H1 (cell line): ENCODE data around the gene MEX3B.
A peak's percentile ranks its signal among the peaks of the same experiment; 100 is the strongest.

Source experiments
- CHD2 ChIP-seq: IDR thresholded peaks from 2 replicates; pipeline ENCODE4 v1.6.1; 2012; ENCODE audit warnings: low read length, improper control_type of control experiment
- EP300 ChIP-seq, 2 experiments: IDR thresholded peaks; 1 replicate in 1 of 2; 2 replicates in 1 of 2; pipeline ENCODE4 v1.6.1; 2011 to 2012; ENCODE audit warnings: low read depth in 2 of 2, low read length in 2 of 2, mild to moderate bottlenecking in 2 of 2, borderline replicate concordance in 1 of 2, inconsistent platforms in 1 of 2, moderate library complexity in 1 of 2
- POLR2A ChIP-seq, 2 experiments: IDR thresholded peaks; 1 replicate in 1 of 2; 2 replicates in 1 of 2; pipeline ENCODE4 v1.6.1; 2011; ENCODE audit warnings: low read depth in 2 of 2, low read length in 2 of 2, mild to moderate bottlenecking in 2 of 2; ENCODE audit errors: control extremely low read depth in 1 of 2
- RAD21 ChIP-seq, 2 experiments: IDR thresholded peaks in 1 of 2; conservative IDR thresholded peaks in 1 of 2; 2 replicates each; pipeline ENCODE4 v1.6.1; 2011; ENCODE audit warnings: low read depth in 2 of 2, low read length in 2 of 2, improper control_type of control experiment in 1 of 2, inconsistent platforms in 1 of 2, mild to moderate bottlenecking in 1 of 2, moderate library complexity in 1 of 2
- RBBP5 ChIP-seq: IDR thresholded peaks from 2 replicates; pipeline ENCODE4 v1.7.1; 2012; ENCODE audit warnings: low read depth, mild to moderate bottlenecking, inconsistent platforms, low read length, moderate library complexity, borderline replicate concordance
- SRF ChIP-seq: IDR thresholded peaks from 2 replicates; pipeline ENCODE4 v1.6.1; 2011; ENCODE audit warnings: mild to moderate bottlenecking, low read depth, low read length, moderate library complexity
- TBP ChIP-seq: IDR thresholded peaks from 2 replicates; pipeline ENCODE4 v1.6.1; 2011; ENCODE audit warnings: low read depth, low read length, improper control_type of control experiment
- TF ChIP-seq, protein P1 (sequence below), 3 experiments: IDR thresholded peaks; 1 replicate in 2 of 3; 2 replicates in 1 of 3; pipeline versions ENCODE4 v1.5.1 to v1.6.1; 2011; ENCODE audit warnings: low read length in 3 of 3, mild to moderate bottlenecking in 3 of 3, inconsistent platforms in 2 of 3, low read depth in 1 of 3, moderate library complexity in 1 of 3; ENCODE audit not compliant: insufficient read depth in 1 of 3; ENCODE audit errors: control extremely low read depth in 1 of 3
- TF ChIP-seq, protein P2 (sequence below): IDR thresholded peaks from 2 replicates; pipeline ENCODE4 v1.6.1; 2011; ENCODE audit warnings: low read length, improper control_type of control experiment
- TF ChIP-seq, protein P3 (sequence below): IDR thresholded peaks from 2 replicates; pipeline ENCODE4 v1.6.1; 2011; ENCODE audit warnings: low read depth, mild to moderate bottlenecking, low read length; ENCODE audit not compliant: insufficient read depth

DNA sequence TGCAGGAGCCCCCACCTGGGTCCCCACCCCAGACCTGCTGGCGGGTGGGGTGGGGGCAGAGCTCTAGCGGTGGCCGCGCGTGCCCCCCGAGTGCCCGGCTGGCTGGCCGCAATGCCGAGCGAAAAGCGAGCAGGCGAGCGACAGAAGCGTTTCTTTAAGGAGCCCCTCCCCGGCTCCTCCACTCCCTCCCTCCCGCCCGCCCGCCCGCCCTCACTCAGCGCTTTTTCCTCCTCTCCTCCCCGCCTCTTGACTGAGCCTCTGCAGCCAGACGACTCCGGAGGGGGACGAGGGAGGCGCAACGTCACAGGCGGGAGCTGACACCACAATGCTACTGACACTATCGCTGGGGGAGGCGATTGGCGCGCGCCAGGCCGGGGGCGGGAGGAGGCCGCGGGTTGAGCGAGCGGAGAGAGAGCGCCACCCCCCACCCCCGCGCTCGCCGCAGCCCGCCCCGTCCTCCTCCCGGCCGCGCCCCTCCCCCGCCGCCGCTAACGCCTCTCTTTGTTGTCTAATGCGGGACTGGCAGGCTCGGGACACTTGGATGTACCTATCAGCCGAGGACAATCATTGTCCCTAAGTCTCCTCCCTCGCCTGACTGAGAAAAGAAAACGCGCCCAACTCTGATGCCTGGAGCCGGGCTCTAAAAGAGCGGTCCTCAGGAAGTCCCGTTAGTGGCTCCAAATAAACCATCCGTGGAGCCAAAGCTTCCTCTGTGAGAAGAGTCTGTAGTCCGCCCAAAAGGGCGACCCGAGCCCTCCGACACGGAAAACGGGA is at the start of gene MEX3B:
- TF ChIP-seq, protein P1, sequence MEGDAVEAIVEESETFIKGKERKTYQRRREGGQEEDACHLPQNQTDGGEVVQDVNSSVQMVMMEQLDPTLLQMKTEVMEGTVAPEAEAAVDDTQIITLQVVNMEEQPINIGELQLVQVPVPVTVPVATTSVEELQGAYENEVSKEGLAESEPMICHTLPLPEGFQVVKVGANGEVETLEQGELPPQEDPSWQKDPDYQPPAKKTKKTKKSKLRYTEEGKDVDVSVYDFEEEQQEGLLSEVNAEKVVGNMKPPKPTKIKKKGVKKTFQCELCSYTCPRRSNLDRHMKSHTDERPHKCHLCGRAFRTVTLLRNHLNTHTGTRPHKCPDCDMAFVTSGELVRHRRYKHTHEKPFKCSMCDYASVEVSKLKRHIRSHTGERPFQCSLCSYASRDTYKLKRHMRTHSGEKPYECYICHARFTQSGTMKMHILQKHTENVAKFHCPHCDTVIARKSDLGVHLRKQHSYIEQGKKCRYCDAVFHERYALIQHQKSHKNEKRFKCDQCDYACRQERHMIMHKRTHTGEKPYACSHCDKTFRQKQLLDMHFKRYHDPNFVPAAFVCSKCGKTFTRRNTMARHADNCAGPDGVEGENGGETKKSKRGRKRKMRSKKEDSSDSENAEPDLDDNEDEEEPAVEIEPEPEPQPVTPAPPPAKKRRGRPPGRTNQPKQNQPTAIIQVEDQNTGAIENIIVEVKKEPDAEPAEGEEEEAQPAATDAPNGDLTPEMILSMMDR (IDR thresholded peaks at IDR 0.05; ENCODE audit: control extremely low read depth in 1 of 3, insufficient read depth in 1 of 3, low read depth in 1 of 3, low read length in 3 of 3), result no peak
- TF ChIP-seq RAD21 (IDR thresholded peaks at IDR 0.05 in 1 of 2, conservative IDR thresholded peaks at IDR 0.05 in 1 of 2; ENCODE audit: low read depth in 2 of 2, low read length in 2 of 2) (no peak), POLR2A (IDR thresholded peaks at IDR 0.05; ENCODE audit: control extremely low read depth in 1 of 2, low read depth in 2 of 2, low read length in 2 of 2) (no peak; a peak in 1 of 3 replicates), TBP (peak; percentile 17; the same call in 1 of the 2 replicates), EP300 (IDR thresholded peaks at IDR 0.05; ENCODE audit: borderline replicate concordance in 1 of 2, low read depth in 2 of 2, low read length in 2 of 2) (no peak), CHD2 (no peak), RBBP5 (no peak), SRF (no peak)
- TF ChIP-seq, protein P2, sequence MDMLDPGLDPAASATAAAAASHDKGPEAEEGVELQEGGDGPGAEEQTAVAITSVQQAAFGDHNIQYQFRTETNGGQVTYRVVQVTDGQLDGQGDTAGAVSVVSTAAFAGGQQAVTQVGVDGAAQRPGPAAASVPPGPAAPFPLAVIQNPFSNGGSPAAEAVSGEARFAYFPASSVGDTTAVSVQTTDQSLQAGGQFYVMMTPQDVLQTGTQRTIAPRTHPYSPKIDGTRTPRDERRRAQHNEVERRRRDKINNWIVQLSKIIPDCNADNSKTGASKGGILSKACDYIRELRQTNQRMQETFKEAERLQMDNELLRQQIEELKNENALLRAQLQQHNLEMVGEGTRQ, result no peak
- TF ChIP-seq, protein P3, sequence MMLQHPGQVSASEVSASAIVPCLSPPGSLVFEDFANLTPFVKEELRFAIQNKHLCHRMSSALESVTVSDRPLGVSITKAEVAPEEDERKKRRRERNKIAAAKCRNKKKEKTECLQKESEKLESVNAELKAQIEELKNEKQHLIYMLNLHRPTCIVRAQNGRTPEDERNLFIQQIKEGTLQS, result no peak
